GM19193 (cell line): ENCODE data around the gene VIL1.

Experiments
- POLR2A ChIP-seq: IDR thresholded peaks from 4 replicates; pipeline ENCODE4 v1.6.1; 2011; ENCODE audit not compliant: insufficient read depth, insufficient read length; ENCODE audit errors: extremely low read depth

VIL1 gene

GRCh38 chr2:218436992-218437391 is 18.1 kb downstream of the VIL1 start:
- no peak for TF ChIP-seq POLR2A

- no peak for TF ChIP-seq POLR2A
Measured at GRCh38 chr2:218437969-218438368, 19.0 kb downstream of the VIL1 start.

- no peak for TF ChIP-seq POLR2A
Measured at GRCh38 chr2:218438596-218438995, 19.7 kb downstream of the VIL1 start.

GRCh38 chr2:218444692-218445357 is 25.9 kb downstream of the VIL1 start:
- no peak for TF ChIP-seq POLR2A

- TF ChIP-seq POLR2A = no peak
Measured at GRCh38 chr2:218445602-218446001, 26.7 kb downstream of the VIL1 start.

- TF ChIP-seq POLR2A = no peak
Measured at GRCh38 chr2:218446547-218446946, 27.6 kb downstream of the VIL1 start.

- TF ChIP-seq POLR2A = no peak
Measured at GRCh38 chr2:218447072-218447471, 28.1 kb downstream of the VIL1 start.

- no peak for TF ChIP-seq POLR2A
Measured at GRCh38 chr2:218448934-218449333, 30.0 kb downstream of the VIL1 start.

GRCh38 chr2:218452079-218452478 is 33.2 kb downstream of the VIL1 start:
- no peak for TF ChIP-seq POLR2A

GRCh38 chr2:218456849-218457248 is 37.9 kb downstream of the VIL1 start:
- TF ChIP-seq POLR2A = no peak

GRCh38 chr2:218458598-218458997 is 39.7 kb downstream of the VIL1 start:
- no peak for TF ChIP-seq POLR2A

- TF ChIP-seq POLR2A = no peak
Measured at GRCh38 chr2:218465987-218466633, 47.2 kb downstream of the VIL1 start.

GRCh38 chr2:218470448-218470847 is 51.5 kb downstream of the VIL1 start:
- no peak for TF ChIP-seq POLR2A

- TF ChIP-seq POLR2A = no peak
Measured at GRCh38 chr2:218471036-218471435, 52.1 kb downstream of the VIL1 start.

- no peak for TF ChIP-seq POLR2A
Measured at GRCh38 chr2:218471982-218472381, 53.1 kb downstream of the VIL1 start.

GRCh38 chr2:218472988-218473387 is 54.1 kb downstream of the VIL1 start:
- TF ChIP-seq POLR2A = no peak
